Measurements from ENCODE around the gene DOK7.

GRCh38 chr4:3508542-3508941 is 45.4 kb downstream of the DOK7 start:
- no peak for TF ChIP-seq POLR2A (IDR thresholded peaks at IDR 0.05)
- TF ChIP-seq, protein P1, sequence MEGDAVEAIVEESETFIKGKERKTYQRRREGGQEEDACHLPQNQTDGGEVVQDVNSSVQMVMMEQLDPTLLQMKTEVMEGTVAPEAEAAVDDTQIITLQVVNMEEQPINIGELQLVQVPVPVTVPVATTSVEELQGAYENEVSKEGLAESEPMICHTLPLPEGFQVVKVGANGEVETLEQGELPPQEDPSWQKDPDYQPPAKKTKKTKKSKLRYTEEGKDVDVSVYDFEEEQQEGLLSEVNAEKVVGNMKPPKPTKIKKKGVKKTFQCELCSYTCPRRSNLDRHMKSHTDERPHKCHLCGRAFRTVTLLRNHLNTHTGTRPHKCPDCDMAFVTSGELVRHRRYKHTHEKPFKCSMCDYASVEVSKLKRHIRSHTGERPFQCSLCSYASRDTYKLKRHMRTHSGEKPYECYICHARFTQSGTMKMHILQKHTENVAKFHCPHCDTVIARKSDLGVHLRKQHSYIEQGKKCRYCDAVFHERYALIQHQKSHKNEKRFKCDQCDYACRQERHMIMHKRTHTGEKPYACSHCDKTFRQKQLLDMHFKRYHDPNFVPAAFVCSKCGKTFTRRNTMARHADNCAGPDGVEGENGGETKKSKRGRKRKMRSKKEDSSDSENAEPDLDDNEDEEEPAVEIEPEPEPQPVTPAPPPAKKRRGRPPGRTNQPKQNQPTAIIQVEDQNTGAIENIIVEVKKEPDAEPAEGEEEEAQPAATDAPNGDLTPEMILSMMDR (IDR thresholded peaks at IDR 0.05 in 4 of 5, conservative IDR thresholded peaks at IDR 0.05 in 1 of 5) = no peak
